M059J (cell line): ENCODE measurements around the gene TEX48. TPM values are rescaled to one million over a fixed set of nuclear protein-coding genes. Genes with fewer than 3 reads are reported as not detected.
A peak's percentile ranks its signal among the peaks of the same experiment; 100 is the strongest.

Experiments
- DNase-seq: peaks from one replicate; pipeline ENCODE4 v3.0.0-alpha.2; 2012; ENCODE audit warnings: low read depth
- total RNA-seq: library from RNA; depleted of rRNA; stranded (reverse); fragments of >200 nt; shearing (Covaris generic); gene quantifications from 2 replicates; pipeline ENCODE4 v1.2.3, GENCODE V29; 2014; rRNA removed

The TEX48 gene
- total RNA-seq, 1 experiment from 2014 or later, result not detected

DNA sequence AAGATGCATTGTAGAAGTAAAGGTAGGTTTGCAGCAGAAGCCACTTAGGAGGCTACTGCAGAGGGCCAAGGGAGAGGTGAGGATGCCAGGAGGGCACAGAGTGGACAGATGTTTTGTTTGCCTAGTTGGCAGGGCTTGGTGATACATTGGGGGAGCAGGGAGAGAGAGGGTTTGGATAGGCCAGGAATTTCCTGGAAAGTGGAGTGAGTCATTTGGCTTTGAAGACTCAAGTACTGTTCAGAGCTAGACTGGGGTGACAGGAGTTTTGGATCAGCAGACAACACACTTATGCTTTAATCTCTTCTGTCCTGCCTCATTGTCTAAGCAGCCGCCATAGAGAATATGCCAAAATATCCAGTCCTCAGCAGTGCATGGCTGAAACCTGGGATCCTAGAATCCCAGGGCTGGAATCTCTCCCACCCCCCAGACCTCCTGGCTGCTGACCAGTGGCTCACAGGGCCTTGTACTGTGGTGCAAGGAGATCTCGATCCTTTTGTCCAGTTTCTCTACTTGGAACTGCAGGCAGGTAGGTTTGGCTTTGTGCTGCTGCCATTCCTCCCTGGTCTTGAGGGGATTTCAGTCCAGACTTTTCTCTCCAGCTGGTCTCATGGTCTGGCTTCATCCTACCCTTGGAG, 59.9 kb downstream of the TEX48 start:
- DNase-seq, result peak; percentile 90

DNA sequence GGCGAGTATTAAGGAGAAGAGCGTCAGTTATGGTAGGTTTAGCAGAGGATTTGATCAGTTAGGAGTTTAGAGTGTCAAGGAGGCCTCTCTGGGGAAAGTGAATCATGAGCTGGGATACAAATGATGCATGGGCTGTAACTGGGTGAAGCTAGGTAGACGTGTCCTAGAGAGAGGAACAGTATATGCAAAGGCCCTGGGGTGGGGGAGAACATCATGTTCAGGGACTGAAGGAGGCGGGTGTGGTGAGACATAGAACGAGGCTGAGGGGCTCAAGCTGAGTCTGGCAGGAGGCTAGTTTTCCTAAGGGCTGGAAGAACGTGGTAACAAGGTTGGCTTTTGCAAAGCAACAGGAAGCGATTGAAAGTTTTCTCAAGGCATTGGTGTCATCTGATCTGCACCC, 60.4 kb downstream of the TEX48 start:
- DNase-seq, result no peak

- DNase-seq, result no peak
Observed at GRCh38 chr9:114619191-114619761, 62.7 kb downstream of the TEX48 start.

- peak; percentile 26 for DNase-seq
Observed at GRCh38 chr9:114616684-114617520, 65.1 kb downstream of the TEX48 start.

Other genes with a start within 250 kb of the TEX48 start
- 1.8 and 3.5 TPM in 2 replicates for gene WHRN, start 176.7 kb downstream of the TEX48 start, total RNA-seq
- gene ATP6V1G1, start 94.4 kb downstream of the TEX48 start, total RNA-seq, result 175 and 227 TPM in 2 replicates
- 5.3 and 8.3 TPM in 2 replicates for gene TMEM268, start 70.9 kb downstream of the TEX48 start, total RNA-seq
- gene TEX53, start 24.4 kb downstream of the TEX48 start, total RNA-seq, result not detected in 2 replicates
- 0.10 and 0.15 TPM in 2 replicates for gene TNFSF15, start 123.8 kb upstream of the TEX48 start, total RNA-seq
- not detected in 2 replicates for gene TNFSF8, start 248.4 kb upstream of the TEX48 start, total RNA-seq